ENCODE results near the gene IGSF3. TPM values are rescaled to one million over a fixed set of nuclear protein-coding genes. Genes with fewer than 3 reads are reported as not detected.

Gene IGSF3
- total and polyA plus RNA-seq, 2 of the 13 experiments (the other 11 are each of a cell fraction or from before 2014, with no cell fraction given), result 0.11 to 0.16 TPM

DNA sequence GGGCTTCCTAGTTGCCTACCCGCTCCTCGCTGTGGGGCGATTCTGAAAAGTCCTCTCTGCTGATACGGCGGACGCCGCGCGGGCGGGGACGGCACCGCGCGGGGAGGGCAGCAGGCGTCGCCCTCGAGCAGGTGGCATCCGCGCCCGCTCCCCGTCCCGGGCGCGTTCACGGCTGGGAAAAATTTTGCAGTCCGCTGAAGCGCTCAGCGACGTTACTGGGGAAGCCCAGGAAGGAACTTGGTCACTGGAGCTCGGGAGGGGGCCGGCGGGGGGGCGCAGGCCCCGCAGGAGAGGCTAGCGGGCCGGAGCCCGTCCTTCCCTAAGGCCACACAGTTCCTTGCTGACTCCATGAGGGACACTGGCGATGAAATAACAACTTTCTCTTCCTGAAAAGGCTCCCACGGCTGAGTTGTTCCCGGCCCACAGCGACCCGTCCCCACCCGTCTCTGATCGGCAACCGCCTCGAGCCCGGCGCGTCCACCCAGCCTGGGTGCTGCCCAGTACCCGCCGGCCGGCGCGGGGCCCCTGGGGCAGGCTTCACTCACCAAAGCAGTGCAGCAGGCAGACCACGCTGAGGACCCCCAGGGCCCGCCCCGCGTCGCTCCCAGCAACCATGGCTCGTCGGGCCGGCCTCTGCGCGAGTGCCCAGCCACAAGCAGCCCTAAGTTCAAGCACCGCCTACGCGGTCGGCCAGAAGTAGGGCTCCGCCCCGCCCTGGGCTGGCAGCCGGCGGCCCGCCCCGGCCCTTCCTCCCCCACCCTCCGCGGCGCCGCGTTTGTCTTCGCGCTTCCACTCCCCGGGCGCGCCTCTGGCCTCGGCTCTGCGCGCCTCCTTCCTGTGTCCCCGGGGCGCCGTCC lies 96.9 kb downstream of the IGSF3 start, which contains the start of gene CD58 (continued):
- TF ChIP-seq, protein P1, sequence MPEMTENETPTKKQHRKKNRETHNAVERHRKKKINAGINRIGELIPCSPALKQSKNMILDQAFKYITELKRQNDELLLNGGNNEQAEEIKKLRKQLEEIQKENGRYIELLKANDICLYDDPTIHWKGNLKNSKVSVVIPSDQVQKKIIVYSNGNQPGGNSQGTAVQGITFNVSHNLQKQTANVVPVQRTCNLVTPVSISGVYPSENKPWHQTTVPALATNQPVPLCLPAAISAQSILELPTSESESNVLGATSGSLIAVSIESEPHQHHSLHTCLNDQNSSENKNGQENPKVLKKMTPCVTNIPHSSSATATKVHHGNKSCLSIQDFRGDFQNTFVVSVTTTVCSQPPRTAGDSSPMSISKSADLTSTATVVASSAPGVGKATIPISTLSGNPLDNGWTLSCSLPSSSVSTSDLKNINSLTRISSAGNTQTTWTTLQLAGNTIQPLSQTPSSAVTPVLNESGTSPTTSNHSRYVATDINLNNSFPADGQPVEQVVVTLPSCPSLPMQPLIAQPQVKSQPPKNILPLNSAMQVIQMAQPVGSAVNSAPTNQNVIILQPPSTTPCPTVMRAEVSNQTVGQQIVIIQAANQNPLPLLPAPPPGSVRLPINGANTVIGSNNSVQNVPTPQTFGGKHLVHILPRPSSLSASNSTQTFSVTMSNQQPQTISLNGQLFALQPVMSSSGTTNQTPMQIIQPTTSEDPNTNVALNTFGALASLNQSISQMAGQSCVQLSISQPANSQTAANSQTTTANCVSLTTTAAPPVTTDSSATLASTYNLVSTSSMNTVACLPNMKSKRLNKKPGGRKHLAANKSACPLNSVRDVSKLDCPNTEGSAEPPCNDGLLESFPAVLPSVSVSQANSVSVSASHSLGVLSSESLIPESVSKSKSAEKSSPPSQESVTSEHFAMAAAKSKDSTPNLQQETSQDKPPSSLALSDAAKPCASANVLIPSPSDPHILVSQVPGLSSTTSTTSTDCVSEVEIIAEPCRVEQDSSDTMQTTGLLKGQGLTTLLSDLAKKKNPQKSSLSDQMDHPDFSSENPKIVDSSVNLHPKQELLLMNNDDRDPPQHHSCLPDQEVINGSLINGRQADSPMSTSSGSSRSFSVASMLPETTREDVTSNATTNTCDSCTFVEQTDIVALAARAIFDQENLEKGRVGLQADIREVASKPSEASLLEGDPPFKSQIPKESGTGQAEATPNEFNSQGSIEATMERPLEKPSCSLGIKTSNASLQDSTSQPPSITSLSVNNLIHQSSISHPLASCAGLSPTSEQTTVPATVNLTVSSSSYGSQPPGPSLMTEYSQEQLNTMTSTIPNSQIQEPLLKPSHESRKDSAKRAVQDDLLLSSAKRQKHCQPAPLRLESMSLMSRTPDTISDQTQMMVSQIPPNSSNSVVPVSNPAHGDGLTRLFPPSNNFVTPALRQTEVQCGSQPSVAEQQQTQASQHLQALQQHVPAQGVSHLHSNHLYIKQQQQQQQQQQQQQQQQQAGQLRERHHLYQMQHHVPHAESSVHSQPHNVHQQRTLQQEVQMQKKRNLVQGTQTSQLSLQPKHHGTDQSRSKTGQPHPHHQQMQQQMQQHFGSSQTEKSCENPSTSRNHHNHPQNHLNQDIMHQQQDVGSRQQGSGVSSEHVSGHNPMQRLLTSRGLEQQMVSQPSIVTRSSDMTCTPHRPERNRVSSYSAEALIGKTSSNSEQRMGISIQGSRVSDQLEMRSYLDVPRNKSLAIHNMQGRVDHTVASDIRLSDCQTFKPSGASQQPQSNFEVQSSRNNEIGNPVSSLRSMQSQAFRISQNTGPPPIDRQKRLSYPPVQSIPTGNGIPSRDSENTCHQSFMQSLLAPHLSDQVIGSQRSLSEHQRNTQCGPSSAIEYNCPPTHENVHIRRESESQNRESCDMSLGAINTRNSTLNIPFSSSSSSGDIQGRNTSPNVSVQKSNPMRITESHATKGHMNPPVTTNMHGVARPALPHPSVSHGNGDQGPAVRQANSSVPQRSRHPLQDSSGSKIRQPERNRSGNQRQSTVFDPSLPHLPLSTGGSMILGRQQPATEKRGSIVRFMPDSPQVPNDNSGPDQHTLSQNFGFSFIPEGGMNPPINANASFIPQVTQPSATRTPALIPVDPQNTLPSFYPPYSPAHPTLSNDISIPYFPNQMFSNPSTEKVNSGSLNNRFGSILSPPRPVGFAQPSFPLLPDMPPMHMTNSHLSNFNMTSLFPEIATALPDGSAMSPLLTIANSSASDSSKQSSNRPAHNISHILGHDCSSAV (CRISPR knock-in tag; IDR thresholded peaks at IDR 0.05; ENCODE audit: borderline replicate concordance), result 0 out of 2 replicates have a peak, but pooled peaks have one; percentile 47
- 0 out of 2 replicates have a peak, but pooled peaks have one; percentile 73 for TF ChIP-seq GFI1 (CRISPR knock-in tag; IDR thresholded peaks at IDR 0.05; ENCODE audit: borderline replicate concordance)
- TF ChIP-seq, protein P2, sequence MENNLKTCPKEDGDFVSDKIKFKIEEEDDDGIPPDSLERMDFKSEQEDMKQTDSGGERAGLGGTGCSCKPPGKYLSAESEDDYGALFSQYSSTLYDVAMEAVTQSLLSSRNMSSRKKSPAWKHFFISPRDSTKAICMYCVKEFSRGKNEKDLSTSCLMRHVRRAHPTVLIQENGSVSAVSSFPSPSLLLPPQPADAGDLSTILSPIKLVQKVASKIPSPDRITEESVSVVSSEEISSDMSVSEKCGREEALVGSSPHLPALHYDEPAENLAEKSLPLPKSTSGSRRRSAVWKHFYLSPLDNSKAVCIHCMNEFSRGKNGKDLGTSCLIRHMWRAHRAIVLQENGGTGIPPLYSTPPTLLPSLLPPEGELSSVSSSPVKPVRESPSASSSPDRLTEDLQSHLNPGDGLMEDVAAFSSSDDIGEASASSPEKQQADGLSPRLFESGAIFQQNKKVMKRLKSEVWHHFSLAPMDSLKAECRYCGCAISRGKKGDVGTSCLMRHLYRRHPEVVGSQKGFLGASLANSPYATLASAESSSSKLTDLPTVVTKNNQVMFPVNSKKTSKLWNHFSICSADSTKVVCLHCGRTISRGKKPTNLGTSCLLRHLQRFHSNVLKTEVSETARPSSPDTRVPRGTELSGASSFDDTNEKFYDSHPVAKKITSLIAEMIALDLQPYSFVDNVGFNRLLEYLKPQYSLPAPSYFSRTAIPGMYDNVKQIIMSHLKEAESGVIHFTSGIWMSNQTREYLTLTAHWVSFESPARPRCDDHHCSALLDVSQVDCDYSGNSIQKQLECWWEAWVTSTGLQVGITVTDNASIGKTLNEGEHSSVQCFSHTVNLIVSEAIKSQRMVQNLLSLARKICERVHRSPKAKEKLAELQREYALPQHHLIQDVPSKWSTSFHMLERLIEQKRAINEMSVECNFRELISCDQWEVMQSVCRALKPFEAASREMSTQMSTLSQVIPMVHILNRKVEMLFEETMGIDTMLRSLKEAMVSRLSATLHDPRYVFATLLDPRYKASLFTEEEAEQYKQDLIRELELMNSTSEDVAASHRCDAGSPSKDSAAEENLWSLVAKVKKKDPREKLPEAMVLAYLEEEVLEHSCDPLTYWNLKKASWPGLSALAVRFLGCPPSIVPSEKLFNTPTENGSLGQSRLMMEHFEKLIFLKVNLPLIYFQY (CRISPR knock-in tag; IDR thresholded peaks at IDR 0.05; ENCODE audit: borderline replicate concordance), result peak; percentile 63
- TF ChIP-seq, protein P3, sequence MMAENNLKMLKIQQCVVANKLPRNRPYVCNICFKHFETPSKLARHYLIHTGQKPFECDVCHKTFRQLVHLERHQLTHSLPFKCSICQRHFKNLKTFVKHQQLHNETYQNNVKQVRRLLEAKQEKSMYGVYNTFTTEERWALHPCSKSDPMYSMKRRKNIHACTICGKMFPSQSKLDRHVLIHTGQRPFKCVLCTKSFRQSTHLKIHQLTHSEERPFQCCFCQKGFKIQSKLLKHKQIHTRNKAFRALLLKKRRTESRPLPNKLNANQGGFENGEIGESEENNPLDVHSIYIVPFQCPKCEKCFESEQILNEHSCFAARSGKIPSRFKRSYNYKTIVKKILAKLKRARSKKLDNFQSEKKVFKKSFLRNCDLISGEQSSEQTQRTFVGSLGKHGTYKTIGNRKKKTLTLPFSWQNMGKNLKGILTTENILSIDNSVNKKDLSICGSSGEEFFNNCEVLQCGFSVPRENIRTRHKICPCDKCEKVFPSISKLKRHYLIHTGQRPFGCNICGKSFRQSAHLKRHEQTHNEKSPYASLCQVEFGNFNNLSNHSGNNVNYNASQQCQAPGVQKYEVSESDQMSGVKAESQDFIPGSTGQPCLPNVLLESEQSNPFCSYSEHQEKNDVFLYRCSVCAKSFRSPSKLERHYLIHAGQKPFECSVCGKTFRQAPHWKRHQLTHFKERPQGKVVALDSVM (CRISPR knock-in tag; IDR thresholded peaks at IDR 0.05), result peak; percentile 25; the same call in 1 of the 2 replicates
- no peak for TF ChIP-seq ZNF296 (CRISPR knock-in tag; conservative IDR thresholded peaks at IDR 0.05)
- TF ChIP-seq, protein P4, sequence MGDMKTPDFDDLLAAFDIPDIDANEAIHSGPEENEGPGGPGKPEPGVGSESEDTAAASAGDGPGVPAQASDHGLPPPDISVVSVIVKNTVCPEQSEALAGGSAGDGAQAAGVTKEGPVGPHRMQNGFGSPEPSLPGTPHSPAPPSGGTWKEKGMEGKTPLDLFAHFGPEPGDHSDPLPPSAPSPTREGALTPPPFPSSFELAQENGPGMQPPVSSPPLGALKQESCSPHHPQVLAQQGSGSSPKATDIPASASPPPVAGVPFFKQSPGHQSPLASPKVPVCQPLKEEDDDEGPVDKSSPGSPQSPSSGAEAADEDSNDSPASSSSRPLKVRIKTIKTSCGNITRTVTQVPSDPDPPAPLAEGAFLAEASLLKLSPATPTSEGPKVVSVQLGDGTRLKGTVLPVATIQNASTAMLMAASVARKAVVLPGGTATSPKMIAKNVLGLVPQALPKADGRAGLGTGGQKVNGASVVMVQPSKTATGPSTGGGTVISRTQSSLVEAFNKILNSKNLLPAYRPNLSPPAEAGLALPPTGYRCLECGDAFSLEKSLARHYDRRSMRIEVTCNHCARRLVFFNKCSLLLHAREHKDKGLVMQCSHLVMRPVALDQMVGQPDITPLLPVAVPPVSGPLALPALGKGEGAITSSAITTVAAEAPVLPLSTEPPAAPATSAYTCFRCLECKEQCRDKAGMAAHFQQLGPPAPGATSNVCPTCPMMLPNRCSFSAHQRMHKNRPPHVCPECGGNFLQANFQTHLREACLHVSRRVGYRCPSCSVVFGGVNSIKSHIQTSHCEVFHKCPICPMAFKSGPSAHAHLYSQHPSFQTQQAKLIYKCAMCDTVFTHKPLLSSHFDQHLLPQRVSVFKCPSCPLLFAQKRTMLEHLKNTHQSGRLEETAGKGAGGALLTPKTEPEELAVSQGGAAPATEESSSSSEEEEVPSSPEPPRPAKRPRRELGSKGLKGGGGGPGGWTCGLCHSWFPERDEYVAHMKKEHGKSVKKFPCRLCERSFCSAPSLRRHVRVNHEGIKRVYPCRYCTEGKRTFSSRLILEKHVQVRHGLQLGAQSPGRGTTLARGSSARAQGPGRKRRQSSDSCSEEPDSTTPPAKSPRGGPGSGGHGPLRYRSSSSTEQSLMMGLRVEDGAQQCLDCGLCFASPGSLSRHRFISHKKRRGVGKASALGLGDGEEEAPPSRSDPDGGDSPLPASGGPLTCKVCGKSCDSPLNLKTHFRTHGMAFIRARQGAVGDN (CRISPR knock-in tag; IDR thresholded peaks at IDR 0.05), result peak; percentile 77
- no peak for TF ChIP-seq SMC3 (IDR thresholded peaks at IDR 0.05; ENCODE audit: low read length)
- TF ChIP-seq ZFP37 (CRISPR knock-in tag; IDR thresholded peaks at IDR 0.05; ENCODE audit: borderline replicate concordance), result no peak
